IPS-NIHi7 (cell line): ENCODE results near the gene CST6.

Experiments
- DNase-seq: peaks from one replicate; pipeline ENCODE4 v3.0.0; 2012; ENCODE audit warnings: mixed read lengths; ENCODE audit errors: extremely low spot score

Gene CST6

GRCh38 chr11:66047541-66048365 is 35.9 kb downstream of the CST6 start:
- no peak for DNase-seq

GRCh38 chr11:66048547-66049323 is 36.9 kb downstream of the CST6 start, which contains the start of gene GAL3ST3:
Gene GAL3ST3, minus strand, starts transcription at chr11:66049161. Its CDS starts 3,746 bp downstream, at chr11:66045415.
- DNase-seq = peak; percentile 75

- no peak for DNase-seq
These were observed 38.9 kb downstream of the CST6 start for GRCh38 chr11:66050581-66051231.

GRCh38 chr11:66051371-66051765 is 39.6 kb downstream of the CST6 start:
- no peak for DNase-seq

- DNase-seq = peak; percentile 97
These were observed 40.2 kb downstream of the CST6 start, which contains the start of gene SF3B2 for GRCh38 chr11:66051766-66052663. Gene SF3B2, plus strand, starts transcription at chr11:66052364. Its CDS starts 21 bp downstream, at chr11:66052385.

GRCh38 chr11:66052664-66052982 is 40.8 kb downstream of the CST6 start:
- no peak for DNase-seq

GRCh38 chr11:66055021-66055420 is 43.2 kb downstream of the CST6 start:
- no peak for DNase-seq

- DNase-seq = no peak
These were observed 44.7 kb downstream of the CST6 start for GRCh38 chr11:66056501-66056900.

GRCh38 chr11:66059966-66060680 is 48.3 kb downstream of the CST6 start:
- no peak for DNase-seq

- no peak for DNase-seq
These were observed 49.5 kb downstream of the CST6 start for GRCh38 chr11:66061268-66061667.

- no peak for DNase-seq
These were observed 50.6 kb downstream of the CST6 start for GRCh38 chr11:66062408-66062807.
